ENCODE measurements around the gene NDUFB7. TPM values are rescaled to one million over a fixed set of nuclear protein-coding genes. Genes with fewer than 3 reads are reported as not detected.

Gene NDUFB7
- total RNA-seq, 1 donor from 2014 or later = 137 TPM

DNA sequence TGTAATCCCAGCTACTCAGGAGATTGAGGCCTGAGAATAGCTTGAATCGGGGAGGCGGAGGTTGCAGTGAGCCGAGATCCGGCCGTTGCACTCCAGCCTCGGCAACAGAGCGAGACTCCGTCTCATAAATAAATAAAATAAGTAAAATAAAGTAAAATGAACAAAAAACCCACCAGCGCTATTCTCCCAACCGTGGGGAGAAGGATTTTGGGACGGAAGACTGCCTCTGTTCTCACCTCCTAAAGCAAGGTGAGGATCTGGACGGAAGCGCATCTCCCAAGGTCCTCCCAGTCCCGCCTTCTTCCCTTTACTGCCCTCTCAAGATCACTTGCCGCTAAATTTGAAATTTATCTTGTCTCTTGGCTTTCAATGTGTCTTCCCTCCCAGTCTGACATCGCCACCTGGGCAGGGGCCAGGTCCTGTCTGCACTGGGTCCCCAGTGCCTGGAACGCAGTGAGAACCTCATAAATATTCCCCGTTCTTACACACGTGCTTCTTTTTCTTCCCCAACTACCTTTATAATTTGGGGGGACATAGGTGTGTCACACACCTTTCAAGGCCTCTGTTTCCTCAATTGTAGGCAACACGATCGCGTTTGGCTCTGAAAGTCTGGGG, 52.5 kb downstream of the NDUFB7 start:
- Mint-ChIP-seq H3K36me3 (peaks cover 24% of the 10 kb centered on the region), H3K4me3 (peak overlapping the region; percentile 70), H3K27ac (peak overlapping the region; percentile 96), H3K27me3 (no peaks in the 10 kb centered on the region), H3K4me1 (ENCODE audit: unreplicated experiment) (peaks cover 34% of the 10 kb centered on the region), H3K9me3 (no peaks in the 10 kb centered on the region)
- TF ChIP-seq, protein P1, sequence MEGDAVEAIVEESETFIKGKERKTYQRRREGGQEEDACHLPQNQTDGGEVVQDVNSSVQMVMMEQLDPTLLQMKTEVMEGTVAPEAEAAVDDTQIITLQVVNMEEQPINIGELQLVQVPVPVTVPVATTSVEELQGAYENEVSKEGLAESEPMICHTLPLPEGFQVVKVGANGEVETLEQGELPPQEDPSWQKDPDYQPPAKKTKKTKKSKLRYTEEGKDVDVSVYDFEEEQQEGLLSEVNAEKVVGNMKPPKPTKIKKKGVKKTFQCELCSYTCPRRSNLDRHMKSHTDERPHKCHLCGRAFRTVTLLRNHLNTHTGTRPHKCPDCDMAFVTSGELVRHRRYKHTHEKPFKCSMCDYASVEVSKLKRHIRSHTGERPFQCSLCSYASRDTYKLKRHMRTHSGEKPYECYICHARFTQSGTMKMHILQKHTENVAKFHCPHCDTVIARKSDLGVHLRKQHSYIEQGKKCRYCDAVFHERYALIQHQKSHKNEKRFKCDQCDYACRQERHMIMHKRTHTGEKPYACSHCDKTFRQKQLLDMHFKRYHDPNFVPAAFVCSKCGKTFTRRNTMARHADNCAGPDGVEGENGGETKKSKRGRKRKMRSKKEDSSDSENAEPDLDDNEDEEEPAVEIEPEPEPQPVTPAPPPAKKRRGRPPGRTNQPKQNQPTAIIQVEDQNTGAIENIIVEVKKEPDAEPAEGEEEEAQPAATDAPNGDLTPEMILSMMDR (conservative IDR thresholded peaks at IDR 0.05) = no peak
- no peak for DNase-seq (ENCODE audit: extremely low spot score, unreplicated experiment)

DNA sequence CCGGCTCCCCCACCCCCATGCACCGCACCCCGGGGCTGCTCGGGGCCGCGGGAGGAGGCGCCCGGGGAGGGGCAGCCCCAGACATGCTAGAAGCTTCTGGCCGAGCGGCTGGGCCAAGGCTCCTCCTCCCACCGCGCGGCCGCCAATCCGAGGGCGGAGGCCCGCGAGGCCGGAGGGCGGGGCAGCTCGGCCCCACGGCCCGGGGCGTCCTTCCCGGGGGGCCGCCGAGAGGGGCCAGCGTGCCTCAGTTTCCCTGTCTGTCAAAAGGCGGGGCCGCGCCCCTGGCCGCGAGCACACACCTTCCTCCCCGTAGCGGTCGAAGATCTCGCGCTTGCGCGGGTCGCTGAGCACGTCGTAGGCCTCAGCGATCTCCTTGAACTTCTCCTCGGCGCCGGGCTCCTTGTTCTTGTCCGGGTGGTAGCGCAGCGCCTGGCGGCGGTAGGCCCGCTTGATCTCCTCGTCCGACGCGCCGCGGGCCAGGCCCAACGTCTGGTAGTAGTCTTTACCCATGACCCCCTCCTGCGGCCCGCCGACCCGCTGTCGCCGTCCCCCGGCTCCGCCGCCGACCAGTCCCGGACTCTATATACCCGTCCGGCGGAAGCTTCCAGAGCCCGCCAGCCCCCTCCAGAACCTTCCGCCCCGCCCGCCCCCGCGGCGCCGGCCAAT, 53.9 kb downstream of the NDUFB7 start, which contains the start of gene DNAJB1:
Gene DNAJB1, minus strand, starts transcription at position 558 of the 666 bp plus-strand sequence. Its CDS starts 48 bp downstream, at position 510.
- H3K4me1 Mint-ChIP-seq (ENCODE audit: unreplicated experiment) = peaks cover 37% of the 10 kb centered on the region
- H3K27me3 Mint-ChIP-seq = no peaks in the 10 kb centered on the region
- H3K9me3 Mint-ChIP-seq = no peaks in the 10 kb centered on the region
- DNase-seq (ENCODE audit: extremely low spot score, unreplicated experiment) = peak; percentile 80
- TF ChIP-seq, protein P1 (conservative IDR thresholded peaks at IDR 0.05) = no peak
- H3K27ac Mint-ChIP-seq = peak within 1 kb of the TSS; percentile 96
- peak within 1 kb of the TSS; percentile 94 for H3K4me3 Mint-ChIP-seq
- peaks cover 24% of the 10 kb centered on the region for H3K36me3 Mint-ChIP-seq

DNA sequence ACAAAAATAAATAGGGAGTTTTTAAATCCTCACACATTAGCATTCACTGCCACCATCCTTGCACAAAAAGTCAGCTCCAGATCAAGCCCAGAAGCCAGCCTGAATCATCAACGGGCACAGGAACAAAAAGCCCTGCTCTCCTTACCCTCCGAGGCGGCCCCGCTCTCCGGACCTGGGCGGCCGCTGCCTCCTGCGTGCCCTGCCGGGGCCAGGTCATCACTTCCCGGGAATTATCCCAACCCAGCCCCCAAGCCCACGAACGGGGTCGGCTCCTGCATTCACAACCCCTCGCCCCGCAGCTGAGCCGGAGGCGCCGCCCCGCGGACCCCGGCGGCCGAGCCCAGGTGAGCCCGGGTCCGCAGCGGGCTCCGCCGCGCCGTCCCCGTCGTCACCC, 54.4 kb downstream of the NDUFB7 start:
- TF ChIP-seq, protein P1 (conservative IDR thresholded peaks at IDR 0.05) = no peak
- Mint-ChIP-seq H3K27ac (peak overlapping the region; percentile 80), H3K36me3 (peaks cover 24% of the 10 kb centered on the region), H3K27me3 (no peaks in the 10 kb centered on the region), H3K9me3 (no peaks in the 10 kb centered on the region), H3K4me3 (peak overlapping the region; percentile 94), H3K4me1 (ENCODE audit: unreplicated experiment) (peaks cover 32% of the 10 kb centered on the region)
- no peak for DNase-seq (ENCODE audit: extremely low spot score, unreplicated experiment)

DNA sequence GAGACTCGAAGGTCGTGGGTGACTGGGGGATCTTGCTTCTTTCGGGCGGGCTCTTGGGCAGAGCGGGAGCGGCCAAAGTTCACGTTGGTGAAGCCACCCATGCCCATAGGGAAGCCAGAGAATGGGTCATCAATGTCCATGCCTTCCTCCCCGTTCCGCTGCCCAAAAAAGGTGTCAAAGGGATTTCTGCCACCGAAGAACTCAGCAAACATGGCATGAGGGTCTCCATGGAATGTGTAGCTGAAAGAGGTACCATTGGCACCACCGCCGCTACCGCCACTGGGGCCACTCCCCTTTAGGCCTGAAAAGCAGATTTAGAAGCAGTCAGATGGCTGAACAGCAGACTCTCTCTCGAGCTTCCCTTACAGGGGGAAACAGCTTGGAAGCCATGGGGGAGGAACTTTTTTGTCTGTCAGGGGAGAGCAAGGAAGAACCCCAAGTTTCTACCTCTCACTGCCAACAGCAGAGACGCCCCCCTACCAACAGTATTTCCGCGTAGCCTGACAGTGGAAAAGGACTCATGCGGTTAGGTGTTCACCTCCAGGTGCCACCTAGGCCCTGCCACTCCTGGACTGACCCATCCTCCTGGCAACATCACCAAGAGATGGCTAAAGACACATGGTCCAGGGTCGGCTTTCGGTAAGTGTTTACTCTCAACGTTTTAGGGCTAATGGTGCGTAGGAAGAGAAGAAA, 55.0 kb downstream of the NDUFB7 start:
- Mint-ChIP-seq H3K27ac (peak overlapping the region; percentile 80), H3K4me1 (ENCODE audit: unreplicated experiment) (peaks cover 32% of the 10 kb centered on the region), H3K9me3 (no peaks in the 10 kb centered on the region), H3K27me3 (no peaks in the 10 kb centered on the region), H3K36me3 (peaks cover 24% of the 10 kb centered on the region), H3K4me3 (peak overlapping the region; percentile 94)
- TF ChIP-seq, protein P1 (conservative IDR thresholded peaks at IDR 0.05) = no peak
- DNase-seq (ENCODE audit: extremely low spot score, unreplicated experiment) = no peak

Small RNAs within 50 kb of the gene (microRNA-seq; reads per million reads assigned to microRNA genes)
- gene MIR639 = not detected

Other genes with a start within 250 kb of the NDUFB7 start
- 4.9 and 14.3 TPM in 2 replicates for gene ADGRE5, start 190.6 kb downstream of the NDUFB7 start, total RNA-seq (ENCODE audit: low replicate concordance)
- 71.9 and 84.3 TPM in 2 replicates for gene DDX39A, start 152.7 kb downstream of the NDUFB7 start, total RNA-seq (ENCODE audit: low replicate concordance)
- gene PKN1, start 138.8 kb downstream of the NDUFB7 start, total RNA-seq (ENCODE audit: low replicate concordance) = 63.1 and 85.3 TPM in 2 replicates
- gene PTGER1, start 96.7 kb downstream of the NDUFB7 start, total RNA-seq (ENCODE audit: low replicate concordance) = 0.56 and 1.0 TPM in 2 replicates
- 123 and 308 TPM in 2 replicates for gene GIPC1, start 75.9 kb downstream of the NDUFB7 start, total RNA-seq (ENCODE audit: low replicate concordance)
- gene DNAJB1, start 53.7 kb downstream of the NDUFB7 start, total RNA-seq (ENCODE audit: low replicate concordance) = 142 and 277 TPM in 2 replicates
- gene TECR, start 42.5 kb downstream of the NDUFB7 start, total RNA-seq (ENCODE audit: low replicate concordance) = 171 and 240 TPM in 2 replicates
- not detected in 2 replicates for gene CLEC17A, start 11.0 kb upstream of the NDUFB7 start, total RNA-seq (ENCODE audit: low replicate concordance)
- not detected in 2 replicates for gene ADGRE3, start 102.8 kb upstream of the NDUFB7 start, total RNA-seq (ENCODE audit: low replicate concordance)
- 11.1 and 22.5 TPM in 2 replicates for gene ZNF333, start 118.0 kb upstream of the NDUFB7 start, total RNA-seq (ENCODE audit: low replicate concordance)
- 1.1 and 10.3 TPM in 2 replicates for gene ADGRE2, start 206.5 kb upstream of the NDUFB7 start, total RNA-seq (ENCODE audit: low replicate concordance)

All from type B pancreatic cell (in vitro differentiated cells).